Measurements from ENCODE around the gene GYS2.
"Not testable (repeated sequence)": the region's sequence is repeated elsewhere in the genome, so short reads cannot be mapped to it uniquely, and the experiment has no call there.

The GYS2 gene

DNA sequence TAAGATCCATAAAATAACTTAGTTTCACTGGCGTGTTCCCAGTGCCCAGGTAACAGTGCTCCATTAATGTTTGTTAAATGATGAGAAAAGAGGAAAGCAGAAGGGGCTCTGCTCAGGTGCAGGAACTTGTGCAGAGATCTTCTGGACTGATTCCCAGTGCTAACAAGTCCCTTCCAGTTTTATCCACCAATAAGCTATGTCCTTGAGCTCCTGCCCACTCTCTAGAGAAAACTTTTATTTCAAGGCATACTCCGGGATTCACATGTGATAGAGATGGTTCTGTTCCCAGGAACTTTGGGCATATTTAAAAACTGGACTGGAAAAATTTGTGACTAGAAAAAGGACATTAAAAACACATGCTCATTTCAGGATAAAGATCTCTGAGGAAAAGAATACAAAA, 1.9 kb downstream of the GYS2 start:
- no peak for DNase-seq (ENCODE audit: low read depth in 1 of 2, low spot score in 1 of 2)

DNA sequence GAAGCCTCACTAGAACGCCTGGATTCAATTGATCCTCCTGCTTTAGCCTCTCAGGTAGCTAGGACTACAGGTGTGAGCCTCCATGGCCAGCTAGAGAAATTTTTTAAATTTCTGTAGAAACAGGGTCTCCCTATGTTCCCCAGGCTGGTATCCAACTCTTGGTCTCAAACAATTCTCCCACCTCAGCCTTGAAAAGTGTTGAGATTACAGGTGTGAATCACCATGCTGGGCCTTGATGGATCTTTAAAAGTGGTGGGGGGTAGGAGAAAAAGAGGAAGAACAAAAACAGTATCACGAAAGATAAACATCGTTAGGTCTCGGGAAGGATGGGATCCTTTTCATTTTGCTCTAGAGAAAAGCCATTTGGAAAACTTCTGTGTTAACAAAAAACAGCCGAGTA, 4.5 kb downstream of the GYS2 start:
- no peak for DNase-seq (ENCODE audit: low read depth in 1 of 2, low spot score in 1 of 2)

DNA sequence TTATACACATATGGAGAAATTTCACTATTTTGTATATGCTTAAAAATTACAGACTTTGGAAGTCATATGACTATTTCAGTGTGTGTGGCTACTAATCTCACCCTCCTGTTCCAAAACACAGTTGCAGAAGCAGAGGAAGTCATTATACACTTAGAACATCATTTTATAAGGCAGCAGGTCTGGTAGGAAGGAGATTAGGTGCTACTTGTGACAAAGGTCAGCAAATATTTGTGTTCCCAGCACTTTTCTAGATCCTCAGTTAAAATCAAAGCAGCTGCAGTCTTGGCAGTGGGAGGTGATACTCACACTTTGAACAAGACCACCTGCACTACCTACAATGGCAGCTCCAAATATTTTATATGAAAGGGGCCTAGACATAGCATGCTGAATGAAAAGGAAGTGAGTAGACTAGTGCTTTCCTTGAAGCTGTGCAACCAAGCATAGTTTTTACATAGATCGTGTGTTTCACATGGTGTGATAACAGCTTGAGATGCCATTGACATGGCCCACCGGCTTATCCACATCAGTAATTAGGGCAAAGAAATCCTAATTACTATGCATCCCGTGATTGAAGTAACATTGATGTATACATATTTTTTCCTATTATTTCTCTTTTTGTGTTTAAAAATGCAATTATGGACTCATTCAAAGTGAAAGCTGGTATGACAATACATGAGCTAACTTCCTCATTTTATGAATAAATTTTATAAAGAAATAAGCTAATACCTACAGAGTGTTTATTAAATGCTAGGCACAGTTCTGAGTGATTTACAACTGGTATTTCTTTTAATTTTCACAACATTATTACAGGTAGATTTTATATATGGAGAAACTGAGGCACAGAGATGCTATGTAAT, 5.3 kb downstream of the GYS2 start:
- no peak for DNase-seq (ENCODE audit: low read depth in 1 of 2, low spot score in 1 of 2)

DNA sequence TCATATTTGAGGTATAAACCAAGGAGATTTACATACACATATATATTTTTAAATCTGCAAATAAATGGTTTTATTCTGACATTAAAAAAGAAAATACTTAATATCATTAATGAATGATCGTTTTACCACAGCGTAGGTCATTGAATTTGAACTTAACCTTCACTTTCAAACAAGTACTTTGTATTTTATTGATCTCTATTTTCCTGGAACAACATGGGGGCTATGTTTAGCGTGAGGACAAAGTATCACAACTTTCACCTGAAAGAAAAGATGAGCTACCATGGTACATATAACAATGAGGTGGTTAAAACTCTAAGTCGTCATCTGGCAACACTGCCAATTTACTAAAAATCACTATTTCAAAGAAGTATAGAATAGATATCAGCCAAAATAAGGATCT, 6.0 kb downstream of the GYS2 start:
- no peak for DNase-seq (ENCODE audit: low read depth in 1 of 2, low spot score in 1 of 2)

- not testable (repeated sequence) for DNase-seq (ENCODE audit: low read depth in 1 of 2, low spot score in 1 of 2)
Observed at GRCh38 chr12:21595356-21595755, 9.3 kb downstream of the GYS2 start.

GRCh38 chr12:21585485-21585884, 19.2 kb downstream of the GYS2 start:
- no peak for DNase-seq (ENCODE audit: low read depth in 1 of 2, low spot score in 1 of 2)

- not testable (repeated sequence) for DNase-seq (ENCODE audit: low read depth in 1 of 2, low spot score in 1 of 2)
Observed at GRCh38 chr12:21584403-21585182, 20.1 kb downstream of the GYS2 start.

DNA sequence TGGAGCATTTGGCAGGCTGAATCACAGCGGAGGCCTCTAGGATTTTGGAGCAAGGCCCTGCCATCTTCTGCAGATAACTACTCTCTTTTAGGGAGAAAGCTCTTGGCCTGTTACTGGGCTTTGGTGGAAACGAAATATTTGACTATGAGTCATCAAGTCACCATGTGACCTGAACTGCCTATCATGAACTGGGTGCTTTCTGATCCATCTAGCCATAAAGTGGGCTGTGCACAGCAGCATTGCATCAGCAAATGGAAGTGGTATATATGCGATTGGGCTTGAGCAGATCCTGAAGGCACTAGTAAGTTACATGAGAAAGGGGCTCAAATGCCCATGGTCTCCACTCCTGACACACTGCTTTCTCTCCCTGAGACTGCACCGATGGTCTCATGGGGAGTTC, 21.1 kb downstream of the GYS2 start:
- no peak for DNase-seq (ENCODE audit: low read depth in 1 of 2, low spot score in 1 of 2)

DNA sequence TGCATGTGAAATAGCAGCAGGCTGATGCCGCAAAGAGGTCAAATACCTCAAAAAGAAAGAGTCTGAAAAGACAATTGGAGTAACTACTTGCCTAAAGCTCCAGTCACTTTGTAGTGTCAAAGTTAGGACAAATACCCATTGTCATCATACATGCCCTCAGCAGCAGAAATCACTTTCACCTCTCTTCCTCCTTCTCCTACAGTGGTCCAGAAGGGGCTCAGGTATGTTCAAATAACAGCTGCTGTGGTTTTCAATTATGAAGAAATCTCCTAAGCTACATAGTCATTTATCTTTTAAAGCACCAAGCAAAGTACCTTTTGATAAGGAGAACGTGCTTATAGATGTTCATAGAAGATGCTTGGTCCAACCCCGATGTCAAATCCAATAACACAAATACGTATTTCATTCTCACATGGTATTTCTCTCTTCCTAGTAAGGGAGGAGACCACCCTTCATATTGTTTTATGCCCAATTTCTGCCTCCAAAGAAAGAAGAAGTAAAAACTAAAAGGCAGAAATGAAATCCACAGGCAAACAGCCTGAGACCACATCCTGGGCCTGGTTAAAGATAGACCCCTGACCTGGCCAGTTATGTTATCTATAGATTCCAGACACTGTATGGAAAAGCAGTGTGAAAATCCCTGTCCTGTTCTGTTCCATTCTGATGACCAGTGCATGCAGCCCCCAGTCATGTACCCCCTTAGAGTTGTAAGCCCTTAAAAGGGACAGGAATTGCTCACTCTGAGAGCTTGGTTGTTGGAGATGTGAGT, 23.7 kb downstream of the GYS2 start:
- no peak for DNase-seq (ENCODE audit: low read depth in 1 of 2, low spot score in 1 of 2)

- no peak for DNase-seq (ENCODE audit: low read depth in 1 of 2, low spot score in 1 of 2)
Observed at GRCh38 chr12:21577516-21577915, 27.1 kb downstream of the GYS2 start.

- DNase-seq (ENCODE audit: low read depth in 1 of 2, low spot score in 1 of 2), result no peak
Observed at GRCh38 chr12:21576431-21576830, 28.2 kb downstream of the GYS2 start.

GRCh38 chr12:21573733-21574358, 30.8 kb downstream of the GYS2 start:
- DNase-seq (ENCODE audit: low read depth in 1 of 2, low spot score in 1 of 2), result no peak

DNA sequence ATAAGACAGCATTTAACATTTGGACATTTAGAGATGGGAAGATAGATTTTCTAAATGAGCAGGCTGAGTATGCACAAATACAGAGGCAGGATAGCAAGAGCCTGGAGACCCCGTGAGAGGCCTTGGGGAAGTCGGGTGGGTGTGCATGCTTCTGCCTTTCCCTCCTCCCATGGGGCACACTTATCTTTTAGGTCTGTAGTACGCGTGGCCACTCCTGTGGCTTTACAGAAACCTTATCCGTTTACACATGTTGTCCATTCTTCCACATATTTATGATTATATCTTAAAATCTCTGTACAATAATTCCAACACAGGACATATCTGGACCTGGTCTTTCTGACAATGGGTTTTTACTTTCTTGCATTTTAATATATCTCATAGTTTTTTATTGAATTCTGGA, 33.6 kb downstream of the GYS2 start:
- DNase-seq (ENCODE audit: low read depth in 1 of 2, low spot score in 1 of 2), result no peak

DNA sequence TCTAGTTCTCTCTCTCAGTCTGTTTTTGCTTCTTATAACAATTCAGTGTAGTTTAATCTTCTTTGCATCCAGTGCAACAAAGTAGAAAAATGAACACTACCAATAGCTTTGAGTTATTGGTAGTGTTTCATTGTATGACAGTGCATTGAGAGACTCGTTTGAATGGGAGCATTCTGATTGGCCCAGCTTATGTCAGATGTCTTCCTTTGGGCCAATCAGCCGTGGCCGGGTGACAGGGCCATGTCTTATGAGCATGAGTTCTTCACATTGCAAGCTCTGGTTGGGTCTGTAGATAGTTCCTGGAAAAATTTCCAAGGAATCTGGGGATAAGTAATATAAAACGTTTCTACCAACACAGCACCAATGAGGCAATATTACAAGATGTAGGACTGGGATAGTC, 36.5 kb downstream of the GYS2 start:
- DNase-seq (ENCODE audit: low read depth in 1 of 2, low spot score in 1 of 2), result no peak

GRCh38 chr12:21566907-21567394, 37.7 kb downstream of the GYS2 start:
- DNase-seq (ENCODE audit: low read depth in 1 of 2, low spot score in 1 of 2), result no peak

DNA sequence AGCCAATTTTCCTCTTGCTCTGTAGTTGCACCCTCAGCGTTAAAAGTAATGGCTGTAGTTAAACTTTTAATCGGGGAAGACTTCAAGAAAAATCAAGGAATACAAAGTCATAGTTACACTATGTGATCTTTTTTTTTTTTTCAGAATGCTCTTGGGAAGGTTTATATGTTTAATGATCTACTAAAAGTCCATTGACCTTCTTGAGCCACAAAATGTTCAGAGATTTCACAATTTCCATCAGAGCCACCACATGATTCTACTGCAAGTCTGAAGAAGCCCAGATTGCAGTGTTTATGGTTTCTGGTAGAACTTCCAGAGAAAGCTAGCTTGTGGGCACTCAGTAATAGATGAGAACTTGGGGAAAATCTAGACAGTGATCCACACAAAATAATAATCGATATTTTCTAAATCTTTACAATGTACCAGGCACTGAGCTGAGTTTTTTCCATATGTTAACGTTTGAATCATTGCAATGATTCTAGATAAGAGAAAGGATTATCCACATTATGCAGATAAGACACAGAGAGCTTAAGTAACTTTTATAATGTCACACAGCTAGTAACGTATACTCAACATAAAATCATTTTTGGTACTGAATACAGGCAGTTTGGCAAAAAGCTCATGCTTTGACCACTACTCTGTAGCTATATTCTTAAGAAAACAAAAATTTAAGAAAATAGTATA, 38.3 kb downstream of the GYS2 start:
- no peak for DNase-seq (ENCODE audit: low read depth in 1 of 2, low spot score in 1 of 2)

GRCh38 chr12:21562859-21563258, 41.8 kb downstream of the GYS2 start:
- DNase-seq (ENCODE audit: low read depth in 1 of 2, low spot score in 1 of 2), result no peak

- no peak for DNase-seq (ENCODE audit: low read depth in 1 of 2, low spot score in 1 of 2)
Observed at GRCh38 chr12:21561158-21561557, 43.5 kb downstream of the GYS2 start.

GRCh38 chr12:21559855-21560569, 44.6 kb downstream of the GYS2 start:
- DNase-seq (ENCODE audit: low read depth in 1 of 2, low spot score in 1 of 2), result no peak
